Osteocyte (in vitro differentiated cells): Measurements from ENCODE around the gene KLHDC8B. TPM values are rescaled to one million over a fixed set of nuclear protein-coding genes. Genes with fewer than 3 reads are reported as not detected.

ENCODE experiments used
- DNase-seq: peaks from one replicate; pipeline ENCODE4 v3.0.0; 2021; ENCODE audit warnings: mixed read lengths; ENCODE audit not compliant: unreplicated experiment; ENCODE audit errors: extremely low spot score
- H3K27ac Mint-ChIP-seq: one replicate; pipeline ENCODE4 v1.8.0; 2021; ENCODE audit warnings: mild to moderate bottlenecking, mixed read lengths; ENCODE audit not compliant: unreplicated experiment
- H3K27me3 Mint-ChIP-seq: one replicate; pipeline ENCODE4 v1.8.0; 2021; ENCODE audit warnings: mixed read lengths; ENCODE audit not compliant: unreplicated experiment
- H3K36me3 Mint-ChIP-seq: one replicate; pipeline ENCODE4 v1.8.0; 2021; ENCODE audit warnings: mixed read lengths; ENCODE audit not compliant: unreplicated experiment
- H3K4me1 Mint-ChIP-seq: one replicate; pipeline ENCODE4 v1.8.0; 2021; ENCODE audit warnings: mixed read lengths; ENCODE audit not compliant: unreplicated experiment
- H3K4me3 Mint-ChIP-seq: one replicate; pipeline ENCODE4 v1.8.0; 2021; ENCODE audit warnings: mild to moderate bottlenecking, moderate library complexity, mixed read lengths; ENCODE audit not compliant: unreplicated experiment
- H3K9me3 Mint-ChIP-seq: one replicate; pipeline ENCODE4 v1.8.0; 2021; ENCODE audit warnings: mixed read lengths; ENCODE audit not compliant: unreplicated experiment
- total RNA-seq: library from RNA; stranded (reverse); gene quantifications from 2 replicates; pipeline ENCODE4 v1.2.1, GENCODE V29; 2021
- TF ChIP-seq, protein P1 (sequence below): fragments of 200-600 bp; sonication (generic); IDR thresholded peaks from 2 replicates; pipeline ENCODE4 v1.5.0; 2021; ENCODE audit warnings: antibody characterized with exemption, mild to moderate bottlenecking, moderate library complexity

The KLHDC8B gene
- total RNA-seq, 1 donor from 2014 or later, result 17.9 TPM

DNA sequence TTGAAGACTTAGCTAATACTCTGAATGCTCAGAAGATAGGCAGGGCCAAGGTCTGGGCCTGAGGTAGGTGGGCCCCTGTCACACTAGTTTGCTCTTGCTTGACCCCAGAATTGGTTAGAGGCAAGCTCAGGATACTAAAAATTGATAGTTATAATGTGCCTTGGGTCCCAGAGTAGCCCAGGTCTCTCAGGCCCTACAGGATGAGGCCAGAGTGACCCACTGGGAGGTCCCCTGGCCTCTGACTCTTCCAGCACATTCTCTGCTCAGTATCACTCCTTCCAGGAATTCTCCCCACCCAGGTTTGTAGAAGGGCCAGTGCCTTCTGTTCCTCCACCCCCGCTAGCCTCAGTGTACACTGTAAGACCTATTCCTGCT is 667 bp upstream of the KLHDC8B start:
- TF ChIP-seq, protein P1, sequence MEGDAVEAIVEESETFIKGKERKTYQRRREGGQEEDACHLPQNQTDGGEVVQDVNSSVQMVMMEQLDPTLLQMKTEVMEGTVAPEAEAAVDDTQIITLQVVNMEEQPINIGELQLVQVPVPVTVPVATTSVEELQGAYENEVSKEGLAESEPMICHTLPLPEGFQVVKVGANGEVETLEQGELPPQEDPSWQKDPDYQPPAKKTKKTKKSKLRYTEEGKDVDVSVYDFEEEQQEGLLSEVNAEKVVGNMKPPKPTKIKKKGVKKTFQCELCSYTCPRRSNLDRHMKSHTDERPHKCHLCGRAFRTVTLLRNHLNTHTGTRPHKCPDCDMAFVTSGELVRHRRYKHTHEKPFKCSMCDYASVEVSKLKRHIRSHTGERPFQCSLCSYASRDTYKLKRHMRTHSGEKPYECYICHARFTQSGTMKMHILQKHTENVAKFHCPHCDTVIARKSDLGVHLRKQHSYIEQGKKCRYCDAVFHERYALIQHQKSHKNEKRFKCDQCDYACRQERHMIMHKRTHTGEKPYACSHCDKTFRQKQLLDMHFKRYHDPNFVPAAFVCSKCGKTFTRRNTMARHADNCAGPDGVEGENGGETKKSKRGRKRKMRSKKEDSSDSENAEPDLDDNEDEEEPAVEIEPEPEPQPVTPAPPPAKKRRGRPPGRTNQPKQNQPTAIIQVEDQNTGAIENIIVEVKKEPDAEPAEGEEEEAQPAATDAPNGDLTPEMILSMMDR, result no peak
- H3K9me3 Mint-ChIP-seq, result no peaks in the 10 kb centered on the region
- peaks cover 8% of the 10 kb centered on the region for H3K36me3 Mint-ChIP-seq
- no peaks in the 10 kb centered on the region for H3K27me3 Mint-ChIP-seq
- H3K4me1 Mint-ChIP-seq, result peaks cover 38% of the 10 kb centered on the region
- H3K4me3 Mint-ChIP-seq, result peak overlapping the region; percentile 77
- peak overlapping the region; percentile 90 for H3K27ac Mint-ChIP-seq
- DNase-seq, result no peak

DNA sequence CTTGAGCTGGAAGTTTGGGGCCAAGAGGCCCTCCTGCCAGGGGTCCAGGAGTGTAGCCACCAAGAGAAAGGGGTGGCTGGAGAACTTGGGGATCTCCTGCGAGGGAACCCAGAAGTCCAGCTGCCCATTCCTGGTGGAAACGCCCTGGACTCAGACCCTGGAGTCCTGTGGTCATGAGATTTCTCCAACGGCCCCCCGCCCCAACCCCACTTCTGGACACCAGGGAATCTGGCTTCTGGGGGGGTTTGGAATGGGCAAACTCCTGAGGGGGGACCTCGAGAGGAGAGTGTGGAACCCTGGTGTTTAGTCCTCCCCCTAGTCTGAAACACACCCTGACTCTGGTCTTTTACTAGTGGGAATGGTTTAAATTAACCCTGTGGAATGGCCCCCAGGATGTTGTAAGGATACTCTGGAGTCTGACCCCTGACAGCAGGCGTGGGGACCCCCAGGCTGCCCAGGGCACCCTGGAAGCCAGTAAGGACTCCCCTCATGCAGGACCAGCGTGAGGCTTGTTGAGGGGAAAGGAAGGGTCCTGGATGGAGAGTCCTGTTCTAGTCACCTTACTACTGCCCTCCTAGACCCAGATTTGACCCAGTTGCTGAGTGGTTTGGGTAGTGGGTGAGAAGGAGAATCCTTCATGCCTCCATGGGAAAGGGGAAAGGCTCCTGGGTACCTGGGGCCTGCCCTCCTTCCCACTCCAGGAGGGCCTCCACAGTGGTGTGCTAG is 540 bp downstream of the KLHDC8B start:
- no peaks in the 10 kb centered on the region for H3K9me3 Mint-ChIP-seq
- TF ChIP-seq, protein P1, result no peak
- peak overlapping the region; percentile 81 for H3K27ac Mint-ChIP-seq
- H3K27me3 Mint-ChIP-seq, result no peaks in the 10 kb centered on the region
- peak overlapping the region; percentile 77 for H3K4me3 Mint-ChIP-seq
- H3K4me1 Mint-ChIP-seq, result peaks cover 31% of the 10 kb centered on the region
- no peak for DNase-seq
- H3K36me3 Mint-ChIP-seq, result peaks cover 8% of the 10 kb centered on the region

DNA sequence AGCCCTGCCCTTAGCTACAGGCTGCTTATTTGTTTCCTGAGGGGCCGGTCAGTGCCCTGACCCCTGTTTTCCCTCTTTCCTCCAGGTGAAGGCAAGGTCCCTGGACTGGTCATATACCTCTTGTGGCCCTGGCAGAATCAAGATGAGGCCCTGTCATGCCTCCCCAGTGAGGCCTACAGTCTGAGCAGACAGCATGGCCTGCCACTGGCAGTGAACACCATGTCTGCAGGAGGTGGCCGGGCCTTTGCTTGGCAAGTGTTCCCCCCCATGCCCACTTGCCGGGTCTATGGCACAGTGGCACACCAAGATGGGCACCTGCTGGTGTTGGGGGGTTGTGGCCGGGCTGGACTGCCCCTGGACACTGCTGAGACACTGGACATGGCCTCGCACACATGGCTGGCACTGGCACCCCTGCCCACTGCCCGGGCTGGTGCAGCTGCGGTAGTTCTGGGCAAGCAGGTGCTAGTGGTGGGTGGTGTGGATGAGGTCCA is 1.2 kb downstream of the KLHDC8B start:
- Mint-ChIP-seq H3K9me3 (no peaks in the 10 kb centered on the region), H3K27ac (peak overlapping the region; percentile 38), H3K27me3 (no peaks in the 10 kb centered on the region), H3K4me1 (peaks cover 31% of the 10 kb centered on the region), H3K36me3 (peaks cover 8% of the 10 kb centered on the region), H3K4me3 (peak overlapping the region; percentile 77)
- TF ChIP-seq, protein P1, result no peak
- DNase-seq, result no peak

DNA sequence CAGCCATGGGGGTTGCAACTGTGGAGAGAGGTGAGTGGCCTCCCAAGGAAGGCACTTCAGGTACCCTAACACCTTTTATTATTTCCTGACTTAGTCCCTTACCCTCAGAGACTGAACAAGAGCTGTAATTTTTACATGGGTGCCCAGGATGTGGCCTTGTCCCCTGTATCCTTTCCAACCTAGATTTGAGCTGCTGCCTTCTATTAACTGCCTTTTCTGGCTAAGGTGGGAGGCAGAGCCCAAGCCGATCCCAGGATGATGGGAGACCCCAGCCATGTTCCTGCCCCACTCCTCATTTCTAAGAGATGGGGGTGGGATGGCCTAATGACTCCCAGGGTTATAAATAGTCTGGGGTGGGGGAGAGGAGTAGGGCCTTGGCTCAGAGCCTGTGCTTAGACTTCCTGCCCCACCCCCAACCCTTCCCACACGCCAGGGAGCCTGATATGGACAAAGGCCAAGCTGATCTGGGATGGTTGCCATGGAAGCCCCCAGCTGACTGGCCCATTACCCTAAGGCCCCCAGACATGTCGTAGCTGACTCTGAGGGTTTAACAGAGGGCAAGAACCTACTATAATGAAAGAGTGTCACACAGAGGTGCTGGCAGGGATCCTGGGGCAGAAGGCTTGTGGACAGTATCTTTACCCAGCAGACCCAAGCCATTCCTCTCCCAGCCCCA is 1.9 kb downstream of the KLHDC8B start:
- DNase-seq, result no peak
- H3K27me3 Mint-ChIP-seq, result no peaks in the 10 kb centered on the region
- TF ChIP-seq, protein P1, result no peak
- no peaks in the 10 kb centered on the region for H3K9me3 Mint-ChIP-seq
- H3K4me3 Mint-ChIP-seq, result peak overlapping the region; percentile 12
- H3K36me3 Mint-ChIP-seq, result peaks cover 8% of the 10 kb centered on the region
- peaks cover 31% of the 10 kb centered on the region for H3K4me1 Mint-ChIP-seq
- peak overlapping the region; percentile 50 for H3K27ac Mint-ChIP-seq

DNA sequence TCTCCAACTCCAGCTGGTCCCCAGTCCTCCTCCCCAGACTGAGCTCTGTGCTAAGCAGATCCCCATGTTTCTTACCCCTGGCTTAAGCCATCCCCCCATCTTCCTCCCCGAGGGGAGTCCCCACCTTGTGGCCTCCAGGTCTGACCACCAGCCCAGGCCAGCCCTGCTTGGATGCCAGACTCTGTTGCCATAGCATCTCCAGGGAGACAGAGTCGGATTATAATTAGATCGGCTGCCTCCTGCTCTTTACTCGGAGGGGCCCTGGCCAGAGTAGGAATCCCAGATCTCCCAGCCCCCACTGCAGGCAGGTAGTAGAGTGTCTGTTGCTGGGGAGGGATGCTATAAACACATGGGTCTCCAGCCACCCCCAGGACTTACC is 2.4 kb downstream of the KLHDC8B start:
- TF ChIP-seq, protein P1, result no peak
- Mint-ChIP-seq H3K36me3 (peaks cover 8% of the 10 kb centered on the region), H3K27me3 (no peaks in the 10 kb centered on the region), H3K27ac (peak overlapping the region; percentile 50), H3K4me3 (peak overlapping the region; percentile 12), H3K9me3 (no peaks in the 10 kb centered on the region), H3K4me1 (peaks cover 31% of the 10 kb centered on the region)
- no peak for DNase-seq
